Activated T-cell treated with anti-CD3 and anti-CD28 coated beads for 1 hour (primary cell): ENCODE data around the gene DPF3.

Experiments used
- DNase-seq: peaks from one replicate; pipeline ENCODE4 v3.0.0-alpha.2; 2020; ENCODE audit warnings: low read depth

DPF3 gene

DNA sequence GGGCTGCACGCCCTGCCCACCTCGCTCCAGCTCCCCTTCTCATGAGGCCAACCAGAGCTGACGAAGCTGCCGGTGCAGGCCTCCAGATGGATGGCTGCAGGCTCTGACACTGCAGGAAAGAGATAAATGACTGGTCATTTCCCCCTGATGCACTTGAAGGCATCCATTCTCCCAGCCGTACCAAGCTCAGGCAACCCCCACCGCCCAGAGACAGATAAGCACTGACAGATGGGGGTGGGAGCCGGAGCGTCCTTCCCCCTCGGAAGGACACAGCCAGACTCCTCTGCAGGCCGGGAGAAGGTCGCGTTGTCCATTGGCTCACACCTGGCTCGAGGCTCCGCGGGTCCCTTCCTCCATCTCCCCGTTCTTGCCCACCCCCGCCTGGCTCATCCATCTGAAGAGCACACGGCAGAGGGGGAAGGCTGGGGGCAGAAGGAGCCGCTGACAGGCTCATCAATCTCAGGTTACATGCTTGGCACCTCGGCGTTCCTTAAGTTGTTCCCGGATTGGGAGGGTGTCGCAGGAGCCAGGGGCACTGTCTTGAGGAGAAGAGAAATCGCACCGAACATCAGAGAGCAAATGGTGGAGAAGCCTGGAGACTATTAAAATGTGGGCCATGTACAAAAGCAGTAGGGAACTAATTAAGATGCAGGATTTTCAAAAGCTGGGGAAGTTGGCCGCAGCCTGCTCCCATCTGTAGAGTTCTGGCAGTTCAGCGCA lies 151.6 kb downstream of the DPF3 start:
- DNase-seq, result no peak

DNA sequence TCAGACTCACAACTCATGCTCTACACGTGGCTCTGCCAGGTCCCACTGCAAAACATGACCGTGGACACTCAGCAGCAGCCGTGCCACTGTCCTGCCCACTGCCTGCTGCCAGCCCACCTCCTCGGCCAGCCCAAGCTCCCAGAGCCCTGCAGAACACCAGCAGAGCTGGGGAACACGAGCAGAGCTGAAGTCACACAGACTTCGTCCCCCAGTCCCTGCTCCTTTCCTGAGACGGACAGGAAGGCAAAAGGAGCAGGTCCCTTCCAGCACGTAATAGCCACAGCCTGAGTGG lies 152.1 kb downstream of the DPF3 start:
- DNase-seq, result no peak

DNA sequence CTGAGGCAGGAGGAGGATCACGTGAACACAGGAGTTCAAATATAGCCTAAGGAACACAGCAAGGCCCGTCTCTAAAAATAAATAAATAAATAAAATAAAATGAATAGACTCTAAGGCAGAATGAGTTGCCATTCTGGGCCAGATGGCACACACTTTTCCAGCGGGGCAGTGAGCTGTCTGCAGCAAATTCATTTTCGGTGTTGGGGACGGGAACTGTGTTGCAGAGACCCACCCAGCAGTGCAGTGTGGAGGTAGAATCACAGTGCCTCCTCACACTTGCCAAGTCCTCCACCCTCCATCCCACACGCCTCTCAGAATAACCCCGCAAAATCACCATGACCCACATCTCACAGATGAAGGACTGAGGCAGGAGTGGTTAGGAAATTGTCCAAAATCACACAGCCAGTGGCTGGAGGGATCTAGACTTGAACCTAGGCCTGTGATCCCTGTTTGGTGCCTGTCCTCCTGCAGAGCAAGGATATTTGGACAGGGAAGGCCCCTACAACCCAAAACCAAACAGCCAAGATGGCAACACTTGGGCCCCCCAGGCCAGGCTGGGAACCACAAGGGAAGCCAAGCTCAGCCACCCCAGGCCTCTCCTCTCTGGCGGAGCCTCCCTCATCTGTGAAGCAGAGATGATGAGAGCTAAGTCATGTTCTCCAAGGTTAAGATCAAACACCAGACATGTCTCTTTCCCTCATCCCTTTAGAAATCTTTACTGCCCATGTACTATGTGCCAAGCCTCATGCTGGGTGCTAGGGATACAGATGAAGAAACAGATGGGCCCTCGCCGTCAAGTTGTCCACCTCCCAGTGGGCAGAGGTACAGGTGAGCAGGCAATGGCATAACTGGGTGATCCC lies 152.7 kb downstream of the DPF3 start:
- no peak for DNase-seq

DNA sequence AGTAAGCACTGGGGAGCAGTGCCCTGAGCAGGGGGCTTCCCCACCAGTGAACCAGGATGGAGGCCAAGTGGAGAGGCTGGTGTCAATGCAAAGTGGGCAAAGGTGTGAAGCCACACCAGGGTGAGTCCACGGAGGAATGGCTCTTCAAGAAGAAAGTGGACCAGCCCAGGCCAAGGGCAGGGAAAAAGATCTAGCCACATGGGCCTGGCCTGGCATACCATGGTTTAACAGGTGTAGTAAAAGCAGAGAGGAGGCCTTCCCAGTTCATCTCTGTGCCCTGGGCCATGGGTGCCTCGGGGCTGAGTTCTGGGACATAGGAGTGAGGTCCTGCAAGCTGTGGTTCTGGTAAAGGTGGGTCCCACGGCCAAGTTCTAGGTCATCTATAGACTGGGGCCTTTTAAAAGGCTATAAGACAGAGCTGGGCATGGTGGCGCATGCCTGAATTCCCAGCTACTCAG lies 153.4 kb downstream of the DPF3 start:
- DNase-seq, result no peak

DNA sequence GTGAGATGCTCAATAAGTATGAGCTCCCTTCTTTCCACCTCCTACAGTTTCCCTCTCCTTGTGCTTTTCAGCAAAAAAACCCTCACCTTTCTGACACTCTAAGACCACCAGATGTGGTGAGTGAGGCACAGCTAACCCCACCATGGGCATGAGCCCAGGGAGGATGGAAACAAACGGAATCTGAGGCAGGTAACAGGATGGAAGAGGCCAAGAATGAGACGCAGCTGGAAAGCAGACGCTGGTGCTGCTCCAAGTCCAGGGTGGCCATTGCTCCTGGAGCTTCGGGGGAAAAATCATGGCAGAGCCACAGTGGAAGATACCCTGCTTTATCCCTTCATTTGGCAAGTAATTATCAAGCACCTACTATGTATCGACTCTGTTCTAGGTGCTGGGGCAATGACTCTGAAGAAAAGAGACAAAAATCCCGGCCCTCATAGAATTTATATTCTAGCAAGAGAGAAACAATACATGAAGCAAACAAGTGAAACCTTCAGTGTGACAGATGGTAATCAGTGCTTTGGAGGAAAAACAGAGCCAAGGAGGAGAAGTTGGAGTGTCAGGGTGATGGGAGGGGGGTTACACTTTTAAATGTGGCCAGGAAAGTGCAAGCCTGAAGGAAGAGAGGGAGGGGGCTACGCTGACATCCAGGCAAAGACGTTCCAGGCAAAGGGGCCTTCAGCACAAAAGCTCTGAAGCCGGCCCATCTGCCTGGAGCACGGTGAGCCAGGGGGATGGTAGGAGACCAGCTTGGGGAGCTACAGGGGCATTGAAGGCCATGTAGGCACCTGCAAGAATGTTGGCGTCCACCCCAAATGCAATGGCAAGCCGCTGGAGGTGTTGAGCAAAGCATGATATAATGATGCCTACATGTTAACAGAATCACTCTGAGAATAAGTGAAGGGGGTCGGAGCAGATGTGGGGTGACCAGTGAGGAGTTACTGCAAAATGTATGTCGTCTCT lies 154.2 kb downstream of the DPF3 start:
- DNase-seq, result no peak

DNA sequence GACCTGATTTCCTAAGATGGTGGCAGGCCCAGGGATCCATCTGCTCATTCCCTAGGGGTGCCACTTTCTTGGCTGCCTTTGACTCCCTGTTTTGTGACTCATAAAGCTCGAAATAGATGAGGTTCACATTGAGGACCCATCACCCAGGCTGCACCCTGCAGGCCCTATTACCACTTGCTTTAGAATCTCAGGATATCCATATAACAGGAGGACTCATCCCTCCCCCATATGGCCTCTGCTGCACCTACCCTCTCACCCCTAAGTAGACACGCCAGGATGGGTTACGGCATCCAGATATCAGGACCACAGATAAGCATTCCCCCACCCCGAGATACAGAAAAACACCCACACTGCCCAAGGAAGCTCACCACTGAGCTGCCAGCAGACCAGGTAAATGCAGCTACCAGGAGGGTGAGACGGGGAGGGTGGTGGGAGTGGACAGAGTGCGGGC lies 155.7 kb downstream of the DPF3 start:
- no peak for DNase-seq

DNA sequence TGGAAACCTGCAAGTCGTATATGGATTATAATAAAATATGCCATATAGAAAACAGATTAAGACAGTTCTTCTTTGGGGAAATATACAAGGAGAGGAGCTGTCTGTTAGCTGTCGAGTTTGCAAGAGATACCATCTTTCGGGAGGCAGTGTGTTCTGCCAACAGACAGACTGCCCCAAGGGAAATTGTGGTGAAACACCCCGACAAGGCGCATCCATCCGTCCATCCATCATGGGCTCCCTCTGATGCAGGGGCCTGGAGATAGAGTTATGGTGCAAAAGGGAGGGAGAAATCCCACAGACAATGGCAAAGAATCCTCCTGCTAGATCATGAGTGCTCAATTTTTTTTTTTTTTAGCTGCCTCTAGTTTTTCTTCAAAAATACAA lies 156.3 kb downstream of the DPF3 start:
- DNase-seq, result no peak

DNA sequence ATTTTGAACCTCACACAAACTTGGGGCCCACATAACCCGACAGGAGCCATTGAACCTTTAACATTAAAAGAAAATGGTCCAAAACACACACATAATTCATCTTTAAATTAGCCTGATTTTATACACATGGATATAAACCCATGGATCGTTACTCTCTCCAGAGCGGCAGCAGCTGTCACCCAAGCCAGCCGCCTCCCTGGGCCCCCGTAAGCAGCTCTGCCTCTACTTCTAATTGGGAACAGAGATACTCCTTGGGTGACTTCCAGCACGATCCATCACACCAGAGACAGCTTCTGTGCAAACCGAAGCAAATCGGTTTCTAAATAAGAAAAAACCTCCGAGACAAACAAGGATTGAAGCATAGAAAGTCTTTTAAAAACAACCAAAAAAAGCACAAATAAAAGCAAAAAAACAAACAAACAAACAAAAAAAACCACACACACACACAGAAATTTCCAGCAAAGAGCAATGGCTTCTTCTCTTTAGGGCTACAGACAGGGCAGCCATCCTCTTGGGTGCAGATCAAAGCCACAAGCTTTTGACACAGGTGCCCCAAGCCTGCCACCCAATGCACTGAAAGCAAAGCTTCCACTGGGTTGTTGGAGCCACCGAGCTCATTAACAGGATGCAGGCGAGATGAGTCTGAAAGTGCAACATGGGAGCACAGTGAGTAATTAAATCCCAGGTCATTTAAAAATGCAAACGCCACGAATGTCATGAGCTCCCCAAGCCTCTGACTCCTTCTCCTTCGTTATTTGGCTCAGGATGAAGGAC lies 156.9 kb downstream of the DPF3 start:
- no peak for DNase-seq

DNA sequence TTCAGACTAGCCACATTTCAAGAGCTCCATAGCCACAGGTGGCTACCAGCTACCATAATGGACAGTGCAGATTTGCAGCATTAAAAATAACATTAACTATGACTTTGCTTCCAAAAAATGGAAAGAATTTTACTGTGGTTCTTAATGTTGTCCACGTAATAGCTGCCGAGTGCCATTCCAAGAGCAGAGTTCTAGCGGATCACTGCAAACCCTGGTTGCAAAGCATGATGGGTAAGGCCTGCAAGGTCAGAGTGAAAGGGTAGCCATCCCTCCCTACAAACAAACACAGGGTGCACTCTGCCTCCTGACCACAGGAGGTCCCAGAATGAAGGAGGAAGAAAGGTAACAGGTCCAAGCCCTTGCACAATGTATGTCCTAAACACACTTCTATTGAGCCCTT lies 157.6 kb downstream of the DPF3 start:
- no peak for DNase-seq

DNA sequence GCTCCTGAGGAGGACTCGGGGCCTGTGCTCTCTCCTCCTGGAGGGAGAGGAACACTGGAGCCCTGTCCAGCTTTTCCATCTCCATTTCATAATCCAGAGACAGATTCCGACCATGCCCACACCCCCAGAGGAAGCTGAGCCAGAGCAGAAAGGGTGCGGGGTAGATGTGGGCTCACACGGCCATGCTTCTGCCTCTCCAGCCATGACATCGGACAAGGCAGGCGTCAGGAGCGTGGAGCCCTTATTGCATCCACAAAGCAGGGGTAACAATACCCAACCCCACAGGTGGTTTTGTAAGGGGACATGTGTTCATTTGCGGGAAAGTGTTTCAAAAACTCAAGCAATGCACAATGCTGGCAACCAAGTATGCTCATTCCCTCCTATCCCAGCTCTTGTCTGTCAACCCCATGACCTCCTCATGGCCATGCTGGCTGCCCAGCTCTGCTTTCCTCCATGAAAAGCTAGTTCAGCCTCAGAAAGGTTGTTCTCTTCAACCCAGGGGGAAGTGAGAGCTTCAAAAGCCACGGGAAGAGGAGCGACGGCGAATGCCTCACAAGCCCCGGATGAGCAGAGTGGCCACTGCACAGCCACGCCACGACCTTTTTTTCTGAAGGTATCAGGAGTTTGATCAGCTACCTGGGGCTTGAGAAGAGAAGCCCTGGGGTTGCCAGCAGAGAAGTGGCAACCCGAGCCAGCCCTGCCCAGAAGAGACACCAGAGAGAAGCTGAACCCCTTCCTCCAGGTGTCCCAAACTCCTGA lies 161.7 kb downstream of the DPF3 start:
- no peak for DNase-seq

DNA sequence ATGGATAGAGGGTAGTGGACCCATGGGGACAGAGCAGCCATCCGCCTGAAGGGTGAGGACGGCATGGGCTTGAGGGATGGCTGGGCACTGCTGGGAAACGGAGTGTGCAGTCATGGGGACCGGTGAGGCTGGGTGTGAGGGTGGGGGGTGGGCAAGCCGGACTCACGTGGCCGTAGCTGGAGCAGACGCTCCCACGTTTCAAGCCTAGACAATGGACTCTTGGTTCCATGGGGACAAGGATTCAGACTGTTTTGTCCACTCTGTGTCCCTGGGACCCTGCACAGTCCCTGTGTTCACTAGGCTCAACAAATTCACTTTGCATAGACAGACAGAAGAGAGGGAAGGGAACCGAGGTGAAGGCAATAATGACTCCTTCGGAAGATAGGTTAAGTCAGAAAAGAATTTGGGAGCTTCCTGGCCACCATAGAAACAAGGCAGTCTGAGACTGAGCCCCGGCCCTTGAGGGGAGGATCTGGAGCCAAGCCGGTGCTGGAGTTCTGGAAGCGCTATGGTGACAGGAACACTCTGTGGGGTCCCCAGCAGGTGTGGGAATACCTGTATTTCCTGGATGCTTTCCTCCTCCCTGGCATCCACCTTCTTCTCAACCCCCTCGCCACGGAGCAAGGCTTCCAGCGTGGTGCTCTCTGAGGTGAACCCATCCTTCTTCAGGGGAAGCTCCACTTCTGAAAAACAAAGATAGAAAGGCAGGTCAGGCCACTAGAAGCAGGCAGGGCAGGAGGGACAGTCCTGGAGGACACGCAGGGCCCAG lies 162.5 kb downstream of the DPF3 start:
- DNase-seq, result no peak

DNA sequence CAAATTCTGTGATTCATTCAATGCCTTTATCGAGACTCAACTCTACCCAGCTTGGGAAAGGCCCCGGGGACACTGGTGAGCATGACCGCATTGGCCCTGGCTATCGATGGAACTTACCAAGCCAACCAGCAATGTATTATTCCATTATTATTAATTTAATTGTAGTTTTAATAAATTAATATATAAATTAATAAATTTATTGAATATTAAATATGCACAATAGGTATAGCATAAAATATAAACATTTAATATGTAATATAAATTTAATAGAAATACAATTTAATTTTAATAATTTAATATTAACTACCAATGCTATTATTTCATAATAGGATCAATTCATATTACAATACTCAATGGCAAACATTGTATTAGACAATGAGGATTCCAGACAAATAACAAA lies 163.4 kb downstream of the DPF3 start:
- DNase-seq, result no peak

DNA sequence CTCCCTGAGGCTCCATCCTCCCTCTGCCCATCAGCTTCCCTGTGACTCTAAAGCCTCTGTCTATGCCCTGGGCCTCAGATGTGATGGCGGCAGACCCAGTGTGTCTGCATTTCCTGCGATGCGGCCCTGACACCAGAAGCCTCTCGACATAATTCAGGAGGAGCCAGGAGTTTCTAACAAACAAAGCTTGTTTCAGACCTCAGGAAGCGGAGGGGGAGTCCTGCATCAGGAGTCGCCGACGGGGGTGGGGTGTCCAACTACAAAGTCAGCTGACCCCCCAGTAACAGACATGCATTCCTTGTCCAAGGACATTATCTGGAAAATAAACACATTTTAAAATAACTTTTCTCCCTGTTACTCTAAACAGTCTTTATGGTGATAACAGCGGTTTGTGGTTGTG lies 167.5 kb downstream of the DPF3 start:
- DNase-seq, result no peak

DNA sequence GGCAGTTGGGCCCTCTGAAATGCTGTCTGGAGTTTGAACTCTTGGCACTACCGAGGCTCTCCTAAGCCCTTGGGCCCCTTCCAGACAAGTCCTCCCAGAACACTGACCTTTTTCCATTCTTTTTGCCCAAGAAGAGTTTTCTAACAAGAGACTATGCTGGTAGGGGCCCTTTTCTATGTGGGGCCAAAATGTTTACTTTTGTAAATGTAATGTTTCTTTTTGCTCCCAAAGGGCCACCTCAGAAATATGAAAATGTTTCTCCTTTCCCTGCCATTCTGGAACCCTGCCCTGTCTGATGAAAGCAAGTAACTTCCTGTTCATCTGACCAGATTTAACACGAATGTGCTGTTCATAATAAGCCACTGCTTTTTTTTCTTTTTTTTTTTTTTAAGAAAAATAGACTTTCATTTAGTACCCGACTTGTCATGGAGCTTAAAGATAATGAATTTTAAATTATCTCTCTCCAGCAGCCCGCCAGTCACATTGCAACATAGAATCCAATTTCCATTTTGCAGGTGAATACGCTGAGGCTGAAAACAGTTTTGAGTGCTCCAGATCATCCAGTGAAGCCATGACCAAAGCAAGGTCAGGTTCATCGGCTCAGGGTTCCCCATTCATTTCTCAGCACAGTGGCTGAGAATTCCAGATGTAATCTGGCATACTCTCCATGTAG lies 169.9 kb downstream of the DPF3 start:
- DNase-seq, result no peak

DNA sequence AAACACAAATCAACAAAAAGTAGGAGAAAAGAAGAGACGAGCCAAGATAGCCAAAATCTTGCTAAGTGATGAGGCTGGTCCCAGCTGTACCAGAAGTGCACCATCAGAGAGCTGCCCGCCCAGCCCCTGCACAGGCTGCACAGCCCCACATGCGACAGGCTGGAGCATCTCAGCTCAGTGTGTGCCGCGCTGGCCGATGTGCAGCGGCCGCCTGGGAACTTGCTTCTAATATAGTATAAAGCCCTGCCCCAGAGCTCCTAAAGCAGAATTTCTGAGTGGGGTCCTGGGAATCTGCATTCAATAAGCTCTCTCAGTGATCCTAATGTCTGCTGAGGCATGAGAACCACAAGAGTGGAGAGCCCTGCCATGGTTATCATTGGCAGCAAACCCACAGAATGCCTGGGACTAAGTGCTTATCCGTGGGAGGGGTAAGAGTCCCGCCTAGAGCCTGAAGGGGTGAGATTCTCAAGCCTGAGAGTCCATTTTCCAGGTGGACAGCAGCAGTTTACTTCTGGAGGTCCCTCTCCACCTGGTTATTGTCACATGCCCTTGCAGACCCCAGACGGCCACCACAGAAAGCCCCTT lies 171.6 kb downstream of the DPF3 start:
- no peak for DNase-seq

DNA sequence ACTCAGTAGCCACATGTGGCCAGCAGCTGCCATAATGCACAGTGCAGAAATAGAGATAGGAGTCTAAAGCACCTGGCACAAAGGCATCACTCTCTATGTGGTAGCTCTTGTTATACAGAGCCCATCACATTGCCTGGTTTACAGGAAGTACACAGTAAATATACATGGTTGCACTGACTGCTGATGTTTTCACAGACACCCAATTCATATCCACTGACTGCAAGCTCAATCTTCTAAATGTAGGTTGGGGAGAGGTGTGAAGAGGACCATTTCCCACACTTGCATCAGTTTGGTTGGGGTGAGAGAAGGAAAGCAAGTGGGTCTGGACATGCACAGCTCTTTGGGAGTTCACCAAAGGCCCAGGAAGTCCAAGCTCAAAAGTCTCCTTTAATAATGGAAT lies 172.8 kb downstream of the DPF3 start:
- no peak for DNase-seq

DNA sequence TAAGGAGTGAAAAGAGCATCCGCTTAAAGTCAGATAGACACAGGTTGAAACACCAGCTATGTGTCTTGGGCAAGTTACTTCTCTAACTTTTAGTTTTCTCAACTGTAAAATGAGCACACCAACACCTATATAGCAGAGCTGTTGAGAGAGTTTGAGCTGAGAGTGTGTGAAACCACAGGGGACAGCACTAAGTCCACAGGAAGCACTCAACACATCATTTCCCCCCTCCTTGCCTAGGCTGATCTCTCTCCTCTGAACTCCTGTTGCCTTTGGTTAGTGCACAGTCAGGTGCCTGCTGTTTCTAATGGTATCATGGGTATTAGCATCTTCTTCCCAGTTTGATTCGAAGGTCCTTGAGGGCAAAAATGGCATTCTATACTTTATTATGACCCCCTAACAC lies 176.7 kb downstream of the DPF3 start:
- no peak for DNase-seq

DNA sequence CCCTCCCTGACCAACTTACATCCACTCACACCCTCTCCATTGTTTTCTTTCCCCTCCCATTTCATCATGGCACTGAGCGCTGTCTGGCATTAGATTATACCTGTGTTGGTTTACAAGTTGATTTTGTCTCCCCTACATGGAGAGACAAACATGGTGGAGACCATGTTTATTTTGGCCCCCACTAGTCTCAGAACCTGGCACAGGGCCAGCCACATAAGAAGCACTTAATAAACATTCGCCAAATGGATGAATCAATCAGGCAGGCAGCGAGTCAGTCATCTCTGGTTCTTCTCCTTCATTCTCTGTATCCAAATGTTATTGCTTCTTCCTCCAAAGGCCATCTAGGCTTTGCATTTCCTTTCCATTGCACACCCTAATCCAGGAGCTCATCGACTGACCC lies 177.4 kb downstream of the DPF3 start:
- DNase-seq, result no peak

DNA sequence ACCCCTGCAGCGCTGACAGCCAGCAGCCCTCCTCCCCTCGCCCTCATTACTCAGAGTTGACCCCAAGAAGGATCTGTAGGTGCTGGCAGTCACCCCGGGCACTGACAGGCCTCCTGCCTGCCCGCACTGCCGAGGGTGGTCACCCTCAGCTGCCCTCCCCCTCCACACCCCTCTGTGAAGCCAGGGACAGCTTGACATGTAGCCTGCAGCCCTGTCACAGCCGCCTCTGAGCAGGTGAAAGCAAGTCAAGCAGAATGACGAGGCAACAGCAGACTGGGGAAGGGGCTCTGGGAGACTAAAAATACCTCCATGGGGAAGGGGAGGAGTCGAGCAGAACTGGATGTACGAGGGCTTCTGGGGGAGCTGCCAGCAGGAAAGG lies 178.1 kb downstream of the DPF3 start:
- DNase-seq, result no peak
